Mucosa of rectum (tissue), 2 donors: ENCODE results near the gene MAMLD1.

ENCODE experiments used
- H3K27ac ChIP-seq, 2 donors: one replicate each; pipeline ENCODE4 v1.7.0; 2013; ENCODE audit warnings: inconsistent platforms in 2 of 2, low read depth in 2 of 2, low read length in 2 of 2
- H3K27me3 ChIP-seq, 2 donors: one replicate each; pipeline ENCODE4 v1.7.0; 2013; ENCODE audit warnings: low read length in 2 of 2; ENCODE audit not compliant: control insufficient read depth in 2 of 2, insufficient read depth in 2 of 2
- H3K36me3 ChIP-seq, 2 donors: one replicate each; pipeline ENCODE4 v1.7.0; 2013; ENCODE audit warnings: low read length in 2 of 2; ENCODE audit not compliant: control insufficient read depth in 2 of 2, insufficient read depth in 2 of 2
- H3K4me1 ChIP-seq, 2 donors: one replicate each; pipeline ENCODE4 v1.7.0; 2013; ENCODE audit warnings: low read length in 2 of 2, mild to moderate bottlenecking in 1 of 2; ENCODE audit not compliant: control insufficient read depth in 2 of 2, insufficient read depth in 2 of 2
- H3K4me3 ChIP-seq, 2 donors: one replicate each; pipeline ENCODE4 v1.7.0; 2013; ENCODE audit warnings: low read length in 2 of 2
- H3K9ac ChIP-seq, 2 donors: one replicate each; pipeline ENCODE4 v1.7.0; 2013; ENCODE audit warnings: low read length in 2 of 2, low read depth in 1 of 2, mild to moderate bottlenecking in 1 of 2
- H3K9me3 ChIP-seq, 2 donors: one replicate each; pipeline ENCODE4 v1.7.0; 2013; ENCODE audit warnings: low read length in 2 of 2; ENCODE audit not compliant: control insufficient read depth in 2 of 2
- donor health status: healthy.
- donor health status: Normal muscosa, but diverticular disease.

MAMLD1 gene

GRCh38 chrX:150486011-150486410 is 122.9 kb downstream of the MAMLD1 start:
- Histone ChIP-seq H3K4me1 (no peaks in the 10 kb centered on the region), H3K36me3 (no peaks in the 10 kb centered on the region), H3K9ac (no peak overlapping the region), H3K9me3 (no peaks in the 10 kb centered on the region), H3K27ac (no peak overlapping the region), H3K27me3 (peaks cover 3% of the 10 kb centered on the region in 2 donors), H3K4me3 (no peak overlapping the region)

- Histone ChIP-seq H3K9ac (no peak overlapping the region), H3K27me3 (peaks cover 3% of the 10 kb centered on the region in 2 donors), H3K36me3 (no peaks in the 10 kb centered on the region), H3K9me3 (no peaks in the 10 kb centered on the region), H3K4me1 (no peaks in the 10 kb centered on the region), H3K4me3 (no peak overlapping the region), H3K27ac (no peak overlapping the region)
These were observed 124.4 kb downstream of the MAMLD1 start for GRCh38 chrX:150487369-150488094.

DNA sequence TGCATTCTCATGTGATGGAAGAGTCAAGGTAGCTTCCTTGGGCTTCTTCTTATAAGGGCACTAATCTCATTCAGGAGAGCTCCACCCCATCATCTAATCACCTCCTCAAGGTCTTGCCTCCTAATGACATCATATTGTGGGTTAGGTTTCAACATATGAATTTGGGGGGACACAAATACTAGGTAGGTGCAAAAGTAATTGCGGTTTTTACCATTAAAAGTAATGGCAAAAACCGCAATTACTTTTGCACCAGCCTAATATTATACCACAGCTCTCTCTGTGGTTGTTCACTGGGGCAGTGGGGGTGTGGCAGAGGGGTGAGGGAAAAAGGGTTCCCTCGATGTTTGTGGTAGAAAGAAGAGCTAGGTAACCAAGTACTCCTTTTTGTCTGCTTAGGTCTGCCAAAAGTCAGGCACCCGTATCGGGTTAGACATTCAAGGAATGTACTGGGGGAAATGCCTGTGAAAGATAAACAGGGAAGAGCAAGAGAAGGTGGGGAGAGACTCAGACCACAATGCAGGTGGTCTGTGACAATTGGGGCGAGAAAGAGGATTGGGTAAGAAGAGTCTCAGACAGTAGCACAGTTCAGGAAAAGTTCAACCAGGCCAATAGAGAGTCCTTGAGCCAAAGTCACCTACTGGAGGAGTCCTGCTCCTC is 126.4 kb downstream of the MAMLD1 start:
- H3K9ac ChIP-seq: no peak overlapping the region
- no peaks in the 10 kb centered on the region for H3K9me3 ChIP-seq
- H3K27ac ChIP-seq: no peak overlapping the region
- no peak overlapping the region for H3K4me3 ChIP-seq
- no peaks in the 10 kb centered on the region for H3K4me1 ChIP-seq
- no peaks in the 10 kb centered on the region for H3K36me3 ChIP-seq
- peaks cover 3% of the 10 kb centered on the region in 2 donors for H3K27me3 ChIP-seq

GRCh38 chrX:150495496-150495895 is 132.4 kb downstream of the MAMLD1 start:
- peaks cover 0 to 3% of the 10 kb centered on the region in 2 donors for H3K27me3 ChIP-seq
- no peak overlapping the region for H3K4me3 ChIP-seq
- no peaks in the 10 kb centered on the region for H3K36me3 ChIP-seq

DNA sequence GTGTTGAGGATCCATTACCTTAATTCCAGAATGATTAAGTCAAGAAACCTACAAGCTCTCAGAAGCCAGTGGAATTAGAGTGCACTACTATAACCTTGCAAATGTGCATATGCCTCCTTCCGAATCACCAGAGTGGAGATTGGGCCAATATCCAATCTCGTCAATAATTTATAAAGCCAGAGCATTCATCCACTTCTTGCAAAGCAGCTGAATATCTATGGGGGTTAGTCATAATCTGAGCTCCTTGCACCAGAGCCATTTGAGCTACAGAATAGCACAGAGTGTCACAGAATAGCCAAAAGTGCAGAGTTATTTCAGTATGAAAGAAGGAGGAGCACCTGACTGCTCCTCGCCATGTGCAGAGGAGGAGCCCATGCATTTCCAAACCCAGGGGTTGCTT is 136.1 kb downstream of the MAMLD1 start:
- peaks cover 0 to 3% of the 10 kb centered on the region in 2 donors for H3K27me3 ChIP-seq
- peaks cover 3 to 7% of the 10 kb centered on the region in 2 donors for H3K4me1 ChIP-seq
- no peaks in the 10 kb centered on the region for H3K36me3 ChIP-seq
- no peak overlapping the region for H3K9ac ChIP-seq
- H3K4me3 ChIP-seq: no peak overlapping the region
- no peak overlapping the region for H3K27ac ChIP-seq
- H3K9me3 ChIP-seq: no peaks in the 10 kb centered on the region

More at GRCh38 chrX:150495496-150495895, 132.4 kb downstream of the MAMLD1 start:
- Histone ChIP-seq H3K27ac (no peak overlapping the region), H3K9me3 (no peaks in the 10 kb centered on the region), H3K9ac (no peak overlapping the region), H3K4me1 (no peaks in the 10 kb centered on the region)

DNA sequence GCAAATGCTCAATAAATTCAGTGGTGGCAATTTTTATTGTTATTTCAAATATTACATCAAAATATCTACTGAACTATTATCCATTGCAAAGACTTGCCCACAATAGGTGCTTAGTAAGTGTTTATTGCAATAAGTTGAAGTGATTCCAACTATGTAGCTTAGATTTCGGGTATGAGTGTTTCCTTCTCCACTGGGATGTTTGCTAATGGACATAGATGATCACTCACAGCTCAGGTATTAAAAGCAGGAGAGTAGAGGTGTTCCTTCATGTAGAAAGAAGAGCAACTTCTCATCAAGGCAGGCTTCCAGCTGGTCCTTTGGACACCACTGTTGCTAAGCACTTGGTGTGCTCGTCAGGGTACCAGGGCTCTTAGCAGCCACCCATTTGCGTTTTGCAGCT is 139.0 kb downstream of the MAMLD1 start:
- no peak overlapping the region for H3K27ac ChIP-seq
- H3K9ac ChIP-seq: no peak overlapping the region
- no peak overlapping the region for H3K4me3 ChIP-seq
- H3K4me1 ChIP-seq: peaks cover 3 to 15% of the 10 kb centered on the region in 2 donors
- peaks cover 0 to 7% of the 10 kb centered on the region in 2 donors for H3K27me3 ChIP-seq
- H3K9me3 ChIP-seq: no peaks in the 10 kb centered on the region
- no peaks in the 10 kb centered on the region for H3K36me3 ChIP-seq

- Histone ChIP-seq H3K4me1 (peaks cover 3 to 23% of the 10 kb centered on the region in 2 donors), H3K27ac (peak overlapping the region in 1 of 2 donors; percentile 34), H3K36me3 (no peaks in the 10 kb centered on the region), H3K4me3 (no peak overlapping the region), H3K9me3 (no peaks in the 10 kb centered on the region), H3K9ac (no peak overlapping the region), H3K27me3 (peaks cover 0 to 10% of the 10 kb centered on the region in 2 donors)
These were observed 140.1 kb downstream of the MAMLD1 start for GRCh38 chrX:150502979-150503897.

DNA sequence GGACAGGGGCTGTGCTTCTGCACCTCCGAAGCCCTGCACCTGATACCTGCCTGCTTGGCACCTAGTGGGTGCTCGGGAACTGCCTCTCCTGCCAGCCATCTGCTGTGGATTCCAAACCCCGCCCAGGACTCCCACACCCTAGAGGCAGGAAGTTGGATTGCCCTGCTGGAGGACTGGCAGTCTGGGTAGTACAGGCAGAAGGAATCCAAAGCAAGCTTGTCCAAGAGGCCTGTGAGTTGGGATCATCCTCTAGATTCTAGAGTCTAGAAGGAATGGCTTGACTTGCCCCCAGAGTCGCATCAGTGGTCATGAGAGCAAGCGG is 140.7 kb downstream of the MAMLD1 start:
- H3K27me3 ChIP-seq: peaks cover 0 to 10% of the 10 kb centered on the region in 2 donors
- peak overlapping the region in 1 of 2 donors; percentile 34 for H3K27ac ChIP-seq
- peaks cover 3 to 23% of the 10 kb centered on the region in 2 donors for H3K4me1 ChIP-seq
- H3K36me3 ChIP-seq: no peaks in the 10 kb centered on the region
- no peak overlapping the region for H3K4me3 ChIP-seq
- no peaks in the 10 kb centered on the region for H3K9me3 ChIP-seq
- H3K9ac ChIP-seq: no peak overlapping the region

GRCh38 chrX:150504397-150505182 is 141.5 kb downstream of the MAMLD1 start:
- no peaks in the 10 kb centered on the region for H3K36me3 ChIP-seq
- H3K4me3 ChIP-seq: no peak overlapping the region
- H3K4me1 ChIP-seq: peaks cover 3 to 23% of the 10 kb centered on the region in 2 donors
- peaks cover 0 to 10% of the 10 kb centered on the region in 2 donors for H3K27me3 ChIP-seq
- no peaks in the 10 kb centered on the region for H3K9me3 ChIP-seq
- no peak overlapping the region for H3K27ac ChIP-seq
- no peak overlapping the region for H3K9ac ChIP-seq
